ENCODE data around the gene CFAP74.

The CFAP74 gene

GRCh38 chr1:1906185-1907097 is 97.1 kb downstream of the CFAP74 start:
- no peak overlapping the region for H3K4me3 ChIP-seq (ENCODE audit: low read depth, low read length)
- TF ChIP-seq, protein P1, sequence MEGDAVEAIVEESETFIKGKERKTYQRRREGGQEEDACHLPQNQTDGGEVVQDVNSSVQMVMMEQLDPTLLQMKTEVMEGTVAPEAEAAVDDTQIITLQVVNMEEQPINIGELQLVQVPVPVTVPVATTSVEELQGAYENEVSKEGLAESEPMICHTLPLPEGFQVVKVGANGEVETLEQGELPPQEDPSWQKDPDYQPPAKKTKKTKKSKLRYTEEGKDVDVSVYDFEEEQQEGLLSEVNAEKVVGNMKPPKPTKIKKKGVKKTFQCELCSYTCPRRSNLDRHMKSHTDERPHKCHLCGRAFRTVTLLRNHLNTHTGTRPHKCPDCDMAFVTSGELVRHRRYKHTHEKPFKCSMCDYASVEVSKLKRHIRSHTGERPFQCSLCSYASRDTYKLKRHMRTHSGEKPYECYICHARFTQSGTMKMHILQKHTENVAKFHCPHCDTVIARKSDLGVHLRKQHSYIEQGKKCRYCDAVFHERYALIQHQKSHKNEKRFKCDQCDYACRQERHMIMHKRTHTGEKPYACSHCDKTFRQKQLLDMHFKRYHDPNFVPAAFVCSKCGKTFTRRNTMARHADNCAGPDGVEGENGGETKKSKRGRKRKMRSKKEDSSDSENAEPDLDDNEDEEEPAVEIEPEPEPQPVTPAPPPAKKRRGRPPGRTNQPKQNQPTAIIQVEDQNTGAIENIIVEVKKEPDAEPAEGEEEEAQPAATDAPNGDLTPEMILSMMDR (IDR thresholded peaks at IDR 0.05; ENCODE audit: low read depth, low read length) = peak; percentile 94

DNA sequence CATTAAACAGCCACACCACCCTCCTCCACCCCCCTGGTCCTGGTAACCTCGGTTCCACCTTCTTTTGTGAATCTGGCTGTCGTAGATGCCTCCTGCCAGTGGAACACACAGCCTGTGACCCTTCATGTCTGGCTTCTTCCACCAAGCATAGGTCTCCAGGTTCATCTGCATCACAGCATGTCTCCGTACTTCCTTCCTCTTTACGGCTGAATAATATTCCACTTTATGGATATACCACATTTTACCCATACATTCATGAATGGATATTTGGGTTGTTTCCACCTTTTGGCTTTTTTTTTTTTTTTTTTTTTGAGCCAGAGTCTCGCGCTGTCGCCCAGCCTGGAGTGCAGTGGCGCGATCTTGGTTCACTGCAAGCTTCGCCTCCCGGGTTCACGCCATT is 100.4 kb downstream of the CFAP74 start:
- TF ChIP-seq, protein P1 (IDR thresholded peaks at IDR 0.05; ENCODE audit: low read depth, low read length) = no peak
- H3K4me3 ChIP-seq (ENCODE audit: low read depth, low read length) = no peak overlapping the region

GRCh38 chr1:1901641-1902294 is 101.8 kb downstream of the CFAP74 start:
- no peak overlapping the region for H3K4me3 ChIP-seq (ENCODE audit: low read depth, low read length)

GRCh38 chr1:1900883-1901640 is 102.5 kb downstream of the CFAP74 start:
- TF ChIP-seq, protein P1 (IDR thresholded peaks at IDR 0.05; ENCODE audit: low read depth, low read length) = no peak

More at GRCh38 chr1:1901641-1902294, 101.8 kb downstream of the CFAP74 start:
- TF ChIP-seq, protein P1 (IDR thresholded peaks at IDR 0.05; ENCODE audit: low read depth, low read length) = no peak

DNA sequence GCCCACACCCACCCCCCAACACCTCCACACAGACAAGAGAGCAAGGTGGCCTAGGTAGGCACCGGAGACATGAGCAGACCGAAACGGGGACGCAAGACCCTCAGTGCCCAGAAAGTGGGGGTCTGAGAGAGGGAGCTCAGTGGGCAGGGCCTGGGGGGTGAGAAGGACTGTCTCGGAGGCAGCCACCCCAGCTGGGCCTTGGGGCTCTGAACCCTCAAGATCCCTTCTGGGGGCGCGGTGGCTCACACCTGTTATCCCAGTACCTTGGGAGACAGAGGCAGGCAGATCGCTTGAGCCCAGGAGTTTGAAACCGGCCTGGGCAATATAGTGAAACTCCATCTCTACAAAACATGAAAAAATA is 103.6 kb downstream of the CFAP74 start:
- TF ChIP-seq, protein P1 (IDR thresholded peaks at IDR 0.05; ENCODE audit: low read depth, low read length) = no peak
- H3K4me3 ChIP-seq (ENCODE audit: low read depth, low read length) = no peak overlapping the region

More at GRCh38 chr1:1900883-1901640, 102.5 kb downstream of the CFAP74 start:
- H3K4me3 ChIP-seq (ENCODE audit: low read depth, low read length) = no peak overlapping the region

DNA sequence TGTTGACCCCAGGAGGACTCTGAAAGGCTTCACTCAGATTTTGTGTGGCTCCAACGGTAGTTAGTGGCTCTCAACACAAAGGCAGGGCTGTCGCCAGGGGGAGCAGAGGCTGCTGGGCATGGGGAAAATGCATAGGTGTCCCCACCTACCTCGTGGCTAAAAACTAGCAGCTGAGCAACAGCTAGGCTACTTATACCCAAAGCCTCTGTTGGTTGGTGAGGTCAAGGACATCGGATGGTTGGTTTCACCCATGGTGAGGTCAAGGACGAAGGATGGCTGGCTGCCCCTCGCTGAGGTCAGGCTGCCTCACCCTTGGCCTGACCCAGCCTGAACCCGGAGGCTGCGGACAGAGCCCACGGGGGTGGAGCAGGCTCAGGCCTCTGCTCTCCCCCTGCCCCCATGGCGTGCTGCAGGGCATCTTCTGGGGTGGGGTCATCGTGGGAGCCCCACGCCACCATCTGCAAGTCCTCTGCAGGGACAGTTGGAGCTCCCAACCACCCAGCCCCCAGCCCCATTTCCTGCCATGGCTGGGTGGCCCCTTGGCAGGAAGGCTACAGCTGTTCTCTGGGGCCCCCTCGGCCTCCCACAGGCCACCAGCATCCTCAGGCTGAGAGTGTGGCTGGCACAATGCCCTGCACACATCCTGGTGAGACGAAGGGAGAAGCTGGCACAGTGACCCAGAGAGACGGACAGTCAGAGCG is 104.2 kb downstream of the CFAP74 start:
- TF ChIP-seq, protein P1 (IDR thresholded peaks at IDR 0.05; ENCODE audit: low read depth, low read length) = no peak
- H3K4me3 ChIP-seq (ENCODE audit: low read depth, low read length) = no peak overlapping the region

Measured in WI38 (cell line).